ENCODE measurements around the gene HLA-DOB.
"Not testable (repeated sequence)": the region's sequence is repeated elsewhere in the genome, so short reads cannot be mapped to it uniquely, and the experiment has no call there.

Gene HLA-DOB

GRCh38 chr6:32815996-32816395, 806 bp downstream of the HLA-DOB start:
- TF ChIP-seq CTCF (conservative IDR thresholded peaks at IDR 0.05; ENCODE audit: low read depth, low read length) = no peak
- no peak for DNase-seq (ENCODE audit: low read depth)
- no peak overlapping the region for H3K4me3 ChIP-seq (ENCODE audit: low read depth, low read length)

GRCh38 chr6:32815115-32815514, 1.7 kb downstream of the HLA-DOB start:
- no peak for TF ChIP-seq CTCF (conservative IDR thresholded peaks at IDR 0.05; ENCODE audit: low read depth, low read length)
- DNase-seq (ENCODE audit: low read depth) = peak; percentile 45
- no peak overlapping the region for H3K4me3 ChIP-seq (ENCODE audit: low read depth, low read length)

GRCh38 chr6:32814145-32814544, 2.7 kb downstream of the HLA-DOB start:
- H3K4me3 ChIP-seq (ENCODE audit: low read depth, low read length) = no peak overlapping the region
- DNase-seq (ENCODE audit: low read depth) = no peak
- no peak for TF ChIP-seq CTCF (conservative IDR thresholded peaks at IDR 0.05; ENCODE audit: low read depth, low read length)

- DNase-seq (ENCODE audit: low read depth) = no peak
- no peak for TF ChIP-seq CTCF (conservative IDR thresholded peaks at IDR 0.05; ENCODE audit: low read depth, low read length)
- H3K4me3 ChIP-seq (ENCODE audit: low read depth, low read length) = no peak overlapping the region
These were observed 7.6 kb downstream of the HLA-DOB start for GRCh38 chr6:32809171-32809570.

- no peak for DNase-seq (ENCODE audit: low read depth)
These were observed 9.7 kb downstream of the HLA-DOB start for GRCh38 chr6:32807020-32807580.

GRCh38 chr6:32805404-32805803, 11.4 kb downstream of the HLA-DOB start:
- DNase-seq (ENCODE audit: low read depth); H3K4me3 ChIP-seq (ENCODE audit: low read depth, low read length): not testable (repeated sequence)

More at GRCh38 chr6:32807020-32807580, 9.7 kb downstream of the HLA-DOB start:
- no peak overlapping the region for H3K4me3 ChIP-seq (ENCODE audit: low read depth, low read length)
- no peak for TF ChIP-seq CTCF (conservative IDR thresholded peaks at IDR 0.05; ENCODE audit: low read depth, low read length)

- TF ChIP-seq CTCF (conservative IDR thresholded peaks at IDR 0.05; ENCODE audit: low read depth, low read length) = no peak
- DNase-seq (ENCODE audit: low read depth) = no peak
- no peak overlapping the region for H3K4me3 ChIP-seq (ENCODE audit: low read depth, low read length)
These were observed 13.4 kb downstream of the HLA-DOB start for GRCh38 chr6:32803416-32803815.

Measured in choroid plexus epithelial cell (primary cell).